ENCODE measurements around the gene TSPAN10.

DNA sequence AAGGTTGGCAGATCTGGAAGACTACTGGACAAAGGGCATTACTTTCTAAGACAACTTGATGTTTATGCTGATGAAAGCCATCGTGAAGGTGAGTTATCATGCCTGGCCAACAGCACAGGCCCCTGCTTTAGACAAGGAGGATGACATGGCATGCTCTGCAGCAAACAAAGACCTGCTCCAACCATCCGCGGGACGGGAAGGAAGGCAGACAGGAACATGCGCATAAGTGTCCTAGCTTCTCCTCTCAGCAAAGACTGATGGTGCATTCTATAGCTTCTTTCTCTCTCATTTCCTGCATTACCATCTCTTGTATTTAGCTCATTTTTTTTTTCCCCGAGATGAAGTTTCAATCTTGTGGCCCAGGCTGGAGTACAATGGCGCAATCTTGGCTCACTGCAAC, 5.5 kb upstream of the TSPAN10 start:
- TF ChIP-seq CEBPB (IDR thresholded peaks at IDR 0.05; ENCODE audit: low read depth, low read length), result no peak
- no peak for TF ChIP-seq TAF1 (IDR thresholded peaks at IDR 0.05; ENCODE audit: low read depth, low read length)
- TF ChIP-seq POLR2A (IDR thresholded peaks at IDR 0.05; ENCODE audit: control extremely low read depth in 1 of 2, low read depth in 2 of 2, low read length in 2 of 2), result no peak
- no peak for TF ChIP-seq RFX5 (IDR thresholded peaks at IDR 0.05; ENCODE audit: borderline replicate concordance, low read depth, low read length)
- TF ChIP-seq RAD21 (IDR thresholded peaks at IDR 0.05 in 1 of 2, conservative IDR thresholded peaks at IDR 0.05 in 1 of 2; ENCODE audit: low read depth in 2 of 2, low read length in 2 of 2), result no peak
- no peak for TF ChIP-seq CTCF (IDR thresholded peaks at IDR 0.05; ENCODE audit: control extremely low read depth in 1 of 3, insufficient read depth in 1 of 3, low read depth in 1 of 3, low read length in 3 of 3)
- no peak for TF ChIP-seq EZH2 (IDR thresholded peaks at IDR 0.05; ENCODE audit: low read depth, low read length, severe bottlenecking)
- TF ChIP-seq SP1 (IDR thresholded peaks at IDR 0.05; ENCODE audit: low read depth, low read length), result no peak
- no peak for TF ChIP-seq CREB1 (IDR thresholded peaks at IDR 0.05)
- no peak for TF ChIP-seq BCL11A (IDR thresholded peaks at IDR 0.05; ENCODE audit: low read depth in 2 of 2, low read length in 2 of 2)
- no peak for TF ChIP-seq MAFK (IDR thresholded peaks at IDR 0.05; ENCODE audit: low read depth, low read length)
- TF ChIP-seq E2F6 (IDR thresholded peaks at IDR 0.05), result no peak
- TF ChIP-seq KDM5A (IDR thresholded peaks at IDR 0.05; ENCODE audit: low read length), result no peak

Measured in H1 (cell line).